ENCODE results near the gene CASP12.

The CASP12 gene

DNA sequence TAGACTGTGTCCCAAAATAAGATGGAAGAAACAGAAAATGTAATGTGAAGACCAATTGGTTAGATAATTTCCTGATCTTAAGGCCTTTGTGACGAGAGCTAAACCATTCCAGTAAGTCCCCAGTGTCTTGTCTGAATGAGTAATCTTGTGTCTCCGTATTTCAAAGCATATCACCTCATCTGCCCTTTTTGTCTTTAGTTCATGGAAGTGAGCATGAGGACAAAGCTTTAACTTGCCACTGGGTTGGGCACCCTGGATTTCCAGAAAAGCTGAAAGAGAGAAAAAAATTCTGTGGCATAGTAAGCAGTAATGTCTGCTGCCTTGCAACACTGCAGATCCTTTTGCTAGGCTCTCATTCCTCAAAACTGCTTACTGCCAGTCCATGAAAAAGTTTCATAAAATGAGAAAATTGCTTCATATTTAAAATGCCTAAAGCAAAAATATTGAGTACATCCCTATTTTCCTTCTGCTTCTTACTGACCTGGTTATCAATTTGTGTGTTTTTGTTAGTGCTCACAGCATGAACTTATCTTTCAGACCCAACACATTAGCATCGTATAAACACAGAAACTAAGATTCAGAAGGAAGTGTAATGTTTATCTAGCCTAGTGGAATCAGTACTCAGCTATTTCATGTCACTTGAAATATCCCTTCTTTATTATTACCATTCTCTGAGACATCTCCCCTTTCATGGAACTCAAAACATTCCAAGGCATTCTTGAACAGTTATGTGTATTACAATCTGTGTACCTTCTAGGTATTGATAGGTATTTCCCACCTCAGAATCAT, 5.3 kb downstream of the CASP12 start:
- DNase-seq (ENCODE audit: low read depth in 2 of 2): no peak

GRCh38 chr11:104891135-104891534, 7.1 kb downstream of the CASP12 start:
- DNase-seq (ENCODE audit: low read depth in 2 of 2): no peak

GRCh38 chr11:104883342-104883741, 14.9 kb downstream of the CASP12 start:
- no peak for DNase-seq (ENCODE audit: low read depth in 2 of 2)

GRCh38 chr11:104881117-104881794, 17.0 kb downstream of the CASP12 start:
- DNase-seq (ENCODE audit: low read depth in 2 of 2): no peak

DNA sequence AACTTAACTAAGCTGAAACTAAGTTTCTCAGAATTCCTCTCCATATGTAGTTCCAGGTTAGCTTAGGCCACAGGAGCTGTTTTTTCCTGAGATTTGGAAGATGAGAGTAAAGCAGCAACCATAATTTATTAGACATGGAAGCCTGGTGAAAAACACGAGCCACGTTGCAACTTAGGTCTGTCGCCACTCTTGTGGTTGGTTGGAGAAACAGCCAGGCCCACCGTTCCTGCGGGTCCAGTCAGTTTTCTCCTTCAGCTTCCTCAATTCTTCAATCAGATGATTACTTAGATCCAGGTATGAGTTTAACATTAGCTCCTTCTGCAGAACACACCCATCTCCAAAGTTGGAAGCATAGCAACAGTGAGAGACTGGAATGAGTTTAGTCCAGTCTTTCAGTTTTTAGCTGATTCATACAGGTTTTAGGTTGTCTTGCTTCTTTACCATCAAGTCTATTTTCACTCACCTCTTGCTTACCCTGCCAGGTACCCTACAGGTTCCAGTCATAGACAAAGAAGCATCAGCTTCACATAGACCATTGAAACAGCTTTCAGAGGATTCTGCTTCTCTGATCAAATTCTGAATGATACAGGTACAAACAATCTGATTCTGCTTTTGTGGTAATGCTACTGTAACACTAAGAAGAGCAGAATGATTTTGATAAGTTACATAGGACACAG, 18.6 kb downstream of the CASP12 start:
- no peak for DNase-seq (ENCODE audit: low read depth in 2 of 2)

GRCh38 chr11:104876861-104877431, 21.3 kb downstream of the CASP12 start:
- no peak for DNase-seq (ENCODE audit: low read depth in 2 of 2)

- DNase-seq (ENCODE audit: low read depth in 2 of 2): no peak
Observed at GRCh38 chr11:104876324-104876723, 21.9 kb downstream of the CASP12 start.

- DNase-seq (ENCODE audit: low read depth in 2 of 2): no peak
Observed at GRCh38 chr11:104873252-104873651, 25.0 kb downstream of the CASP12 start.

GRCh38 chr11:104872393-104872792, 25.9 kb downstream of the CASP12 start:
- no peak for DNase-seq (ENCODE audit: low read depth in 2 of 2)

DNA sequence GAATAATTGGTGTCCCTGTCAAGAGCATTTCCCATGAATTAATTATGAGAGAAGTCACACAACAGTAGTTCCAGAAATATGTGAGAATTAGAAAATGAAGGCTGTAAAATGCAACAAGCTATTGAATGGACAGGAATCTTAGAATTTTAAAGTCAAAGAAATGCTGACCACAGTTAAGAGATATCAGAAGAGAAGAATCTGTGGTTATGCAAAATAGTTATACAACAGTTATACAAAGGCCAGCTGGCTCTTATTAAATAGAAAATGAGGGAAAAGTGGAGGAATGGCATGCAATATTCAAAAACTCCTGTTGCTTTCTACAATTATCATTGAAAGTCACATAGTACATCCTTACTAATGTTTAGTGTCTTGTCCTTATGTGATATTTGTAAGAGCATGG, 27.4 kb downstream of the CASP12 start:
- DNase-seq (ENCODE audit: low read depth in 2 of 2): no peak

DNA sequence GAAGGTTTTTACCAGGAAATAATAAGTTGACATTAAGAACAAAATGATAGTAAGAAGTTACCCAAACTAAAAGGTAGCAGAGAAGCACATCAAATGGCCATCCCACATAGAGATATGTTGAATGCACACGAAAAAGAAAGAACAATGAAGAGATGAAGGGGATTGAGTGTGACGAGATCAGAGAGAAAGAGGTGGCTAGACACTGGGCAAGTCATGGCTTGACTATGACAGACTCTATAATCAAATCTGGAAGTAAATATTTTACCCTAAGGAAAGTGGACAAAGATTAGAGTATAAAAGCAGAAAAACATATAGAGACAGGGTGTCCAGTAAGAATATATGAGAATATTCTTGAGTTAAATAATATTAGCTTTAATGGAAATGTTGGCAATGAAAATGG, 31.4 kb downstream of the CASP12 start:
- no peak for DNase-seq (ENCODE audit: low read depth in 2 of 2)

DNA sequence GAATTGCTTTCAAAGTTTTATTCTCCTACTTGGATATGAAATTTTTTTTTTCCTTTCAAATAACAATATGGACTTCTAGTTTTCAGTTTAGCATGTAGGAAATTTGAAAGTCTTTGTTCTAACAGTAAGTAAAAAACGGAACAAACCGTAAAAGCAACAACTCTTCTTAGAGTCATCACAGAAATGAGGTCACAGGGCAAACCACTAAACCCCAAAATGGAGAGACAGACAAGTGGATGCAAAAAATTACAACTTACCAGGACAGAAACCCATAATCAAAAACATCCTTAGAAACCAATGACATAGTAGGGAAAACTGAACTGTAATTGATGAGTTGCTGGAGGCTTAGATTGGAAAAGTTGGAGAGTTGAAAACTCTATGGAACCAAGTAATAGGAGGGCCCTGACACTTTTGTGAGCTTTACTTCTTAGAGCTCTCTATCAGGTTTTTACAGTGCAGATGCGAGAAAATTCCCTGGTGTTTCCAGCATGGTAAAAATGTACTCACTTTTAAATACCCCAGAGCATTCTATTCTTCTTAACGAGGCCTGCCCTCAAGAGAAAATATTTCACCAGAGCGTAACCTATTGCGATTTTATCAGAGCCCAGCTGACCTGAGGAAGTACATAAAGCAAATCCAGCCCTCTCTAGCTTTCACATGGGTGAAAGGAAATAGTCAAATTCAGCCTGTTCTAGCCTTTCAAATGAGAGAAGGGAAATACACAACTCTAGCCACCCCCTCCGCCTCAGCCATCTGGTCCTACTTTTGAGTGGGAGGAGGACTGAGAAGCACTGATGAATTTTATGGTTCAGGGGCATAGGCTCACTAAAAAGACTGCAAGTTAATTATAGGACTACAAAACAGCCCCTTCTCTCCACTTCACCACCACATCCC, 39.1 kb downstream of the CASP12 start:
- no peak for DNase-seq (ENCODE audit: low read depth in 2 of 2)

DNA sequence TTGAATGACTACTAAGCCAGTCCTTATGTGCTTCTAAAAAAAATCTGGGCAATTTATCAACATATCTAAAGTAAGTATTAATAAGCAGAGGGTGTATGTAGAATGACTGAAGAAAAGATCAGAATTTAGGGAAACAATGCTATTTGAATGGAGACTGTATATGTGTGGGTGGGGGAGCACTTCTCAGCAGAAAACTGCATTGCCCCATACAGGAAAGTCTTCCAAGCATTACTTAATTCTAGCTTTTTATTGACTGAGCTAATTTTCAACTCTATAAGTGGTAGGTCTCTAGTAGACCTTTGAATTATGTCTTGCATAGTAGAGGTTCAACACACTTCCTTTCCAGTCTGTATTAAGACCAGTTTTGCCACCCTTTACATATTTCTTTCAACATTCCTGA, 41.7 kb downstream of the CASP12 start:
- DNase-seq (ENCODE audit: low read depth in 2 of 2): no peak

GRCh38 chr11:104855965-104856364, 42.3 kb downstream of the CASP12 start:
- no peak for DNase-seq (ENCODE audit: low read depth in 2 of 2)

DNA sequence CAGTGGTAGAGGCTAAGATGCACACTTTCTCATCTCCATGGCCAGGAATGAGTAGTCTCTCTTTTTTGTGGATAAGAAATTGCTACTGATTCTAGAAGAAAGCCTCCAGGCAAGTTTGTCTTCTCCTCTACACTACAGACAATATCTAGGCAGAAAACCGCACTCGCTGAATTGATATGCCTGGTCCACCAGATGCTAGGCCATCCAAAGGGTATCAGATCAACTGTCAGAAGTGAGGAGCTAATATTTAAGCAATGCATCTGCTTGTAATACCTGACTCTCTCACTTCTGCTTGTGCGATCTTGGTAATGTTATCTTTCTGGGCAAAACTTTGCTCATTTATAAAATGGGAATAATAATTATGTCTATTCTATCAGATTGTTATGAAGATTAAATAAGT, 45.0 kb downstream of the CASP12 start:
- no peak for DNase-seq (ENCODE audit: low read depth in 2 of 2)

- DNase-seq (ENCODE audit: low read depth in 2 of 2): no peak
Observed at GRCh38 chr11:104852811-104853210, 45.4 kb downstream of the CASP12 start.

DNA sequence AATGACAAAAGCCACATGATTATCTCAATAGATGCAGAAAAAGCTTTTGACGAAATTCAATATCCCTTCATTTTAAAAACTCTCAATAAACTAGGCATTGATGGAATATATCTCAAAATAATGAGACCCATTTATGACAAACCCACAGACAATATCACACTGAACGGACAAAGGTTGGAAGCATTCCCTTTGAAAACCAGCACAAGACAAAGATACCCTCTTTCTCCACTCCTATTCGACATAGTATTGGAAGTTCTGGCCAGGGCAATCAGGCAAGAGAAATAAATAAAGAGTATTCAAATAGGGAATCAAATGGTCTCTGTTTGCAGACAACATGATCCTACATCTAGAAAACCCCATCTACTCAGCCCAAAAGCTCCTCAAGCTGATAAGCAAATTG, 52.0 kb downstream of the CASP12 start:
- no peak for DNase-seq (ENCODE audit: low read depth in 2 of 2)

DNA sequence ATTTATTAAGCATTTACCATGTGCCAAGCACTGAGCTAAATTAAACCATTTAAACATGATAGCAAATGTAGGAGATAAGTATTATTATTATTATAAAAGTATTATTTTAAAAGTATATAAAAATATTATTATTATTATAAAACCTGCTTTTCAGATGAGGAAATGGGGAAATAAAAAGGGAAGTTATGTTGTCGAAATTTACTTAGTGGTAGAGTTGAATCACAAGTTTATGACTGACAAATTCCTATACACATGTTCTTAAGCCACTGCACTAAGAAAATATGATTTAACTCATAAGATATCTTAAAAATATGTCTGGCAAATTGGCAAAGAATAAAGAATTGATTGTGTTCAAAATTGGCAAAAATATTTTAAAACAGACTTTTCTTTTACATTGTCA, 53.8 kb downstream of the CASP12 start:
- DNase-seq (ENCODE audit: low read depth in 2 of 2): no peak

- DNase-seq (ENCODE audit: low read depth in 2 of 2): no peak
Observed at GRCh38 chr11:104843150-104843836, 55.0 kb downstream of the CASP12 start.

DNA sequence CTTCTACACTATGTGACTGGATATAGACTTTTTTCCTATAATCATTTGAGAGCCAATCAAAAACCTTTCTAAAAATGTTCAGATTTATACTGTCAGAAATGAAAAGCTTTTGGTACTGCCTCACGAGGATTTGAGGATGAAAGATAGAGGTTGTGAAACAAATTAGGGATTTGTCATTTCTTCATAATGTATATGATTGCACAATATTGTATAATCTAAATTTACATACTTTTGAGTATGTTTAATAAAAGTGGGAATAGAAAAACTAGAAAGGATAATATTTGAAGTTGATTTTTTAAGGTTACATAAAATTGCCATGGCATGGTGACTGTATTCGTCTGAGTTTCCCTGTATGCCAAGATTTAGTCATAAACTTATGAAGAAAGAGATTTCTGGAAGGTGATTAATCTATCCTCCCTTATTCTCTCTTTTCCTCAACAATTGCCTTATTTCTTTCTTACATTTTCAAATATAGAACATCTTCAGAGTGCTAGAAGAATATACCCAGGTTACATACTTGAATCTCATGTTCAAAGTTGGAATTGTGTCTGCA, 56.2 kb downstream of the CASP12 start:
- no peak for DNase-seq (ENCODE audit: low read depth in 2 of 2)

- DNase-seq (ENCODE audit: low read depth in 2 of 2): no peak
Observed at GRCh38 chr11:104841185-104841584, 57.1 kb downstream of the CASP12 start.
